ENCODE measurements around the gene COX6A1. TPM values are rescaled to one million over a fixed set of nuclear protein-coding genes. Genes with fewer than 3 reads are reported as not detected.

Gene COX6A1
- total RNA-seq, 1 experiment from 2014 or later = 464 TPM

GRCh38 chr12:120403869-120404268 lies 34.0 kb upstream of the COX6A1 start:
- TF ChIP-seq CTCF (IDR thresholded peaks at IDR 0.05 in 2 of 3, conservative IDR thresholded peaks at IDR 0.05 in 1 of 3; ENCODE audit: borderline replicate concordance in 1 of 3, insufficient read depth in 1 of 3, low read depth in 2 of 3, low read length in 2 of 3) = no peak
- TF ChIP-seq CEBPB (IDR thresholded peaks at IDR 0.05; ENCODE audit: low read depth) = no peak
- no peak for TF ChIP-seq SP1 (IDR thresholded peaks at IDR 0.05; ENCODE audit: low read depth)
- no peak for TF ChIP-seq POLR2AphosphoS5 (IDR thresholded peaks at IDR 0.05; ENCODE audit: low read depth, low read length)
- no peak for TF ChIP-seq ELF1 (IDR thresholded peaks at IDR 0.05; ENCODE audit: borderline replicate concordance, low read depth)
- no peak for TF ChIP-seq EZH2 (IDR thresholded peaks at IDR 0.05)
- TF ChIP-seq ATF3 (IDR thresholded peaks at IDR 0.05) = no peak
- no peak for TF ChIP-seq YY1 (IDR thresholded peaks at IDR 0.05; ENCODE audit: extremely low read depth, insufficient replicate concordance, low read depth, low read length)
- no peak for TF ChIP-seq JUND (IDR thresholded peaks at IDR 0.05)
- no peak for TF ChIP-seq SIN3A (IDR thresholded peaks at IDR 0.05; ENCODE audit: low read depth)
- TF ChIP-seq ZBTB33 (IDR thresholded peaks at IDR 0.05; ENCODE audit: extremely low read depth, insufficient replicate concordance, low read length) = no peak
- no peak for TF ChIP-seq RAD21 (IDR thresholded peaks at IDR 0.05; ENCODE audit: low read depth)
- TF ChIP-seq CBX3 (IDR thresholded peaks at IDR 0.05; ENCODE audit: low read depth) = no peak
- TF ChIP-seq, protein P1, sequence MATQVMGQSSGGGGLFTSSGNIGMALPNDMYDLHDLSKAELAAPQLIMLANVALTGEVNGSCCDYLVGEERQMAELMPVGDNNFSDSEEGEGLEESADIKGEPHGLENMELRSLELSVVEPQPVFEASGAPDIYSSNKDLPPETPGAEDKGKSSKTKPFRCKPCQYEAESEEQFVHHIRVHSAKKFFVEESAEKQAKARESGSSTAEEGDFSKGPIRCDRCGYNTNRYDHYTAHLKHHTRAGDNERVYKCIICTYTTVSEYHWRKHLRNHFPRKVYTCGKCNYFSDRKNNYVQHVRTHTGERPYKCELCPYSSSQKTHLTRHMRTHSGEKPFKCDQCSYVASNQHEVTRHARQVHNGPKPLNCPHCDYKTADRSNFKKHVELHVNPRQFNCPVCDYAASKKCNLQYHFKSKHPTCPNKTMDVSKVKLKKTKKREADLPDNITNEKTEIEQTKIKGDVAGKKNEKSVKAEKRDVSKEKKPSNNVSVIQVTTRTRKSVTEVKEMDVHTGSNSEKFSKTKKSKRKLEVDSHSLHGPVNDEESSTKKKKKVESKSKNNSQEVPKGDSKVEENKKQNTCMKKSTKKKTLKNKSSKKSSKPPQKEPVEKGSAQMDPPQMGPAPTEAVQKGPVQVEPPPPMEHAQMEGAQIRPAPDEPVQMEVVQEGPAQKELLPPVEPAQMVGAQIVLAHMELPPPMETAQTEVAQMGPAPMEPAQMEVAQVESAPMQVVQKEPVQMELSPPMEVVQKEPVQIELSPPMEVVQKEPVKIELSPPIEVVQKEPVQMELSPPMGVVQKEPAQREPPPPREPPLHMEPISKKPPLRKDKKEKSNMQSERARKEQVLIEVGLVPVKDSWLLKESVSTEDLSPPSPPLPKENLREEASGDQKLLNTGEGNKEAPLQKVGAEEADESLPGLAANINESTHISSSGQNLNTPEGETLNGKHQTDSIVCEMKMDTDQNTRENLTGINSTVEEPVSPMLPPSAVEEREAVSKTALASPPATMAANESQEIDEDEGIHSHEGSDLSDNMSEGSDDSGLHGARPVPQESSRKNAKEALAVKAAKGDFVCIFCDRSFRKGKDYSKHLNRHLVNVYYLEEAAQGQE (IDR thresholded peaks at IDR 0.05; ENCODE audit: low read depth) = no peak
- no peak for TF ChIP-seq ZFX (IDR thresholded peaks at IDR 0.05)
- TF ChIP-seq, protein P2, sequence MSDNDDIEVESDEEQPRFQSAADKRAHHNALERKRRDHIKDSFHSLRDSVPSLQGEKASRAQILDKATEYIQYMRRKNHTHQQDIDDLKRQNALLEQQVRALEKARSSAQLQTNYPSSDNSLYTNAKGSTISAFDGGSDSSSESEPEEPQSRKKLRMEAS (IDR thresholded peaks at IDR 0.05) = no peak
- no peak for TF ChIP-seq POLR2A (IDR thresholded peaks at IDR 0.05; ENCODE audit: borderline replicate concordance, extremely low read depth, insufficient read depth, insufficient read length)

More at GRCh38 chr12:120403869-120404268, 34.0 kb upstream of the COX6A1 start:
- no TSS peak for BruUV-seq (replicated peaks)
- Histone ChIP-seq H2AFZ (ENCODE audit: low read depth, low read length, poor library complexity, severe bottlenecking) (no peak overlapping the region), H3K4me2 (ENCODE audit: low read length) (no peak overlapping the region), H3K79me2 (ENCODE audit: insufficient read depth, low read length) (no peaks in the 10 kb centered on the region), H4K20me1 (ENCODE audit: insufficient read depth) (no peaks in the 10 kb centered on the region), H3K27me3 (ENCODE audit: insufficient read depth, low read length) (no peaks in the 10 kb centered on the region), H3K4me3 (replicated peaks in 1 of 2; ENCODE audit: low read depth in 1 of 2, low read length in 2 of 2) (no peak overlapping the region), H3K36me3 (ENCODE audit: control insufficient read depth in 1 of 2, insufficient read depth in 2 of 2, low read length in 2 of 2) (no peaks in the 10 kb centered on the region), H3K9me3 (ENCODE audit: control insufficient read depth in 1 of 2, insufficient read depth in 1 of 2, low read depth in 1 of 2, low read length in 2 of 2) (no peaks in the 10 kb centered on the region), H3K9ac (ENCODE audit: low read length) (no peak overlapping the region), H3K4me1 (ENCODE audit: control insufficient read depth in 1 of 2, insufficient read depth in 2 of 2, low read length in 2 of 2) (no peaks in the 10 kb centered on the region), H3K9me2 (ENCODE audit: insufficient read depth) (no peaks in the 10 kb centered on the region), H3K27ac (ENCODE audit: low read depth, low read length) (no peak overlapping the region)
- ChIA-PET CTCF (no interaction called here), POLR2A (no interaction called here), RAD21 (ENCODE audit: low non-redundant PET in 1 of 2, low total read pairs in 2 of 2, uncharacterized antibody in 2 of 2, unreplicated experiment in 2 of 2) (no interaction called here)
- intact Hi-C loops (cut with micrococcal nuclease) = no loop called here
- no peak for DNase-seq (ENCODE audit: low read depth, low spot score)
- no peak for ATAC-seq

Data from HCT116 (cell line).